Smooth muscle cell (in vitro differentiated cells): ENCODE data around the gene FAM234A. TPM values are rescaled to one million over a fixed set of nuclear protein-coding genes. Genes with fewer than 3 reads are reported as not detected.

Experiments
- DNase-seq: peaks from one replicate; lab custom pipeline; 2025; ENCODE audit not compliant: unreplicated experiment; lab: John Stamatoyannopoulos, UW
- H2AFZ ChIP-seq: fragments of 200-600 bp; sonication (generic); 2 replicates; pipeline ENCODE4 v1.6.0; 2016; ENCODE audit warnings: antibody characterized with exemption, low read depth, mild to moderate bottlenecking
- H3F3A ChIP-seq: fragments of 200-600 bp; sonication (generic); 2 replicates; pipeline ENCODE4 v1.6.0; 2017; ENCODE audit warnings: antibody characterized with exemption, low read depth
- H3K27ac ChIP-seq: fragments of 200-600 bp; sonication (generic); 2 replicates; pipeline ENCODE4 v1.5.1; 2016; ENCODE audit warnings: low read depth, mild to moderate bottlenecking
- H3K27me3 ChIP-seq: fragments of 200-600 bp; sonication (generic); 2 replicates; pipeline ENCODE4 v1.6.1; 2016; ENCODE audit warnings: low read depth, mild to moderate bottlenecking
- H3K36me3 ChIP-seq: fragments of 200-600 bp; sonication (generic); 2 replicates; pipeline ENCODE4 v1.5.1; 2016; ENCODE audit warnings: low read depth
- H3K4me1 ChIP-seq: fragments of 200-600 bp; sonication (generic); 2 replicates; pipeline ENCODE4 v1.5.1; 2016; ENCODE audit warnings: low read depth
- H3K4me2 ChIP-seq: fragments of 200-600 bp; sonication (generic); 2 replicates; pipeline ENCODE4 v1.6.0; 2016; ENCODE audit warnings: mild to moderate bottlenecking
- H3K4me3 ChIP-seq: fragments of 200-600 bp; sonication (generic); 2 replicates; pipeline ENCODE4 v1.5.1; 2016; ENCODE audit warnings: mild to moderate bottlenecking
- H3K79me2 ChIP-seq: fragments of 200-600 bp; sonication (generic); 2 replicates; pipeline ENCODE4 v1.6.0; 2016; ENCODE audit warnings: low read depth, mild to moderate bottlenecking
- H3K9ac ChIP-seq: fragments of 200-600 bp; sonication (generic); 2 replicates; pipeline ENCODE4 v1.6.0; 2016; ENCODE audit warnings: low read depth
- H3K9me3 ChIP-seq: fragments of 200-600 bp; sonication (generic); replicated peaks from 2 replicates; pipeline ENCODE4 v1.5.1; 2016; ENCODE audit warnings: low read depth
- H4K20me1 ChIP-seq: fragments of 200-600 bp; sonication (generic); 2 replicates; pipeline ENCODE4 v1.6.0; 2016; ENCODE audit warnings: low read depth
- WGBS: methylation state at CpG from one replicate; pipeline ENCODE4 v1.1.7; 2016; ENCODE audit warnings: low lambda C conversion rate; 5-methylcytosine and 5-hydroxymethylcytosine counted together
- polyA plus RNA-seq: library from polyadenylated mRNA; unstranded; fragments of >200 nt; fragmentation: Nextera tagmentation; extraction: Ambion mirVana; gene quantifications from 2 replicates; pipeline ENCODE4 v1.2.1, GENCODE V29; 2016
- total RNA-seq: library from RNA; depleted of rRNA; stranded (reverse); fragments of >200 nt; gene quantifications from 2 replicates; pipeline ENCODE4 v1.2.3, GENCODE V29; 2014
- TF ChIP-seq, protein P1 (sequence below): fragments of 200-600 bp; sonication (generic); IDR thresholded peaks from 2 replicates; pipeline ENCODE4 v1.5.1; 2017; ENCODE audit warnings: borderline replicate concordance, mild to moderate bottlenecking, antibody characterized with exemption; ENCODE audit not compliant: insufficient read depth, poor library complexity, severe bottlenecking

FAM234A gene
- total and polyA plus RNA-seq, 2 experiments from 2014 or later: 83.7 to 87.3 TPM

DNA sequence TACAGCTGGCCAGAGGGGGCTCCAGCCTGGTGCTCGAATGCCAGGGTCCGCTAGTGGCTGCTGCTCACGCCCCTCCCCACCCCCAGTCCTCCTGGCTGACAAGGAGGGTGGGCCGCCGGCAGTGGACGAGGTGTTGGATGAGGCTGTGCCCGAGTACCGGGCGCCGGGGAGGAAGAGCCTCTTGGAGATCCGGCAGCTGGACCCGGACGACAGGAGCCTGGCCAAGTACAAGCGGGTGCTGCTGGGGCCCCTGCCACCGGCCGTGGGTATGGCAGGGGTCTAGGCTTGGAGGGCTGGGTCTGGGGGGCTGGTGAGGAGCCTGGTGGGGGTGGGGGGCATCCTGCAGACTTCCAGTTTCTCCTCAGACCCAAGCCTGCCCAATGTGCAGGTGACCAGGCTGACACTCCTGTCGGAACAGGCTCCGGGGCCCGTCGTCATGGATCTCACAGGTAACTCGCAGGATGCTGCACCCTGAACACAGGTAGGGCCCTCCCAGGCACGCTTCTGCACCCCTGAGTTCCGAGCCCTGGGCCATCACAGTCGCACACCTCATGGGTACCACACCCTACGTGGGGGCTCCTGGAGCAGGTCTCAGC is 47.1 kb downstream of the FAM234A start:
- Histone ChIP-seq H3K4me3 (no peak overlapping the region), H3K4me1 (no peaks in the 10 kb centered on the region), H3K9ac (no peak overlapping the region), H3K4me2 (no peak overlapping the region), H3F3A (no peaks in the 10 kb centered on the region), H3K27ac (no peak overlapping the region), H4K20me1 (no peaks in the 10 kb centered on the region), H2AFZ (no peak overlapping the region), H3K79me2 (no peaks in the 10 kb centered on the region), H3K9me3 (no peaks in the 10 kb centered on the region), H3K36me3 (no peaks in the 10 kb centered on the region), H3K27me3 (peaks cover 28% of the 10 kb centered on the region)
- no peak for DNase-seq
- 94% methylated on average over 25 of the region's 25 CpGs for WGBS
- TF ChIP-seq, protein P1, sequence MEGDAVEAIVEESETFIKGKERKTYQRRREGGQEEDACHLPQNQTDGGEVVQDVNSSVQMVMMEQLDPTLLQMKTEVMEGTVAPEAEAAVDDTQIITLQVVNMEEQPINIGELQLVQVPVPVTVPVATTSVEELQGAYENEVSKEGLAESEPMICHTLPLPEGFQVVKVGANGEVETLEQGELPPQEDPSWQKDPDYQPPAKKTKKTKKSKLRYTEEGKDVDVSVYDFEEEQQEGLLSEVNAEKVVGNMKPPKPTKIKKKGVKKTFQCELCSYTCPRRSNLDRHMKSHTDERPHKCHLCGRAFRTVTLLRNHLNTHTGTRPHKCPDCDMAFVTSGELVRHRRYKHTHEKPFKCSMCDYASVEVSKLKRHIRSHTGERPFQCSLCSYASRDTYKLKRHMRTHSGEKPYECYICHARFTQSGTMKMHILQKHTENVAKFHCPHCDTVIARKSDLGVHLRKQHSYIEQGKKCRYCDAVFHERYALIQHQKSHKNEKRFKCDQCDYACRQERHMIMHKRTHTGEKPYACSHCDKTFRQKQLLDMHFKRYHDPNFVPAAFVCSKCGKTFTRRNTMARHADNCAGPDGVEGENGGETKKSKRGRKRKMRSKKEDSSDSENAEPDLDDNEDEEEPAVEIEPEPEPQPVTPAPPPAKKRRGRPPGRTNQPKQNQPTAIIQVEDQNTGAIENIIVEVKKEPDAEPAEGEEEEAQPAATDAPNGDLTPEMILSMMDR: no peak

DNA sequence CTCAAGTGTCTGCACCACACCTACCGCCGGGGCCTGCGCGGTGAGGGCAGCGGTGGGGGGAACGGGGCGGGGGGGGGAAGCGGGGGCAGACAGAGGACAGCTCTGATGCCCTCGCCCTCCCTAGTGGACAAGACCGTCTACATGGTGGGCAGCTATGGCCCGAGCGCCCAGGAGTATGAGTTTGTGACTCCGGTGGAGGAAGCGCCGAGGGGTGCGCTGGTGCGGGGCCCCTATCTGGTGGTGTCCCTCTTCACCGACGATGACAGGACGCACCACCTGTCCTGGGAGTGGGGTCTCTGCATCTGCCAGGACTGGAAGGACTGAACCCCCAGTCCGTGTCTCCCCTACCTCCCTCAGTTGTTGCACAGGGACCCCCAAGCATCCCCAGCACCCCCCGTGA is 47.9 kb downstream of the FAM234A start:
- no peaks in the 10 kb centered on the region for H3K36me3 ChIP-seq

DNA sequence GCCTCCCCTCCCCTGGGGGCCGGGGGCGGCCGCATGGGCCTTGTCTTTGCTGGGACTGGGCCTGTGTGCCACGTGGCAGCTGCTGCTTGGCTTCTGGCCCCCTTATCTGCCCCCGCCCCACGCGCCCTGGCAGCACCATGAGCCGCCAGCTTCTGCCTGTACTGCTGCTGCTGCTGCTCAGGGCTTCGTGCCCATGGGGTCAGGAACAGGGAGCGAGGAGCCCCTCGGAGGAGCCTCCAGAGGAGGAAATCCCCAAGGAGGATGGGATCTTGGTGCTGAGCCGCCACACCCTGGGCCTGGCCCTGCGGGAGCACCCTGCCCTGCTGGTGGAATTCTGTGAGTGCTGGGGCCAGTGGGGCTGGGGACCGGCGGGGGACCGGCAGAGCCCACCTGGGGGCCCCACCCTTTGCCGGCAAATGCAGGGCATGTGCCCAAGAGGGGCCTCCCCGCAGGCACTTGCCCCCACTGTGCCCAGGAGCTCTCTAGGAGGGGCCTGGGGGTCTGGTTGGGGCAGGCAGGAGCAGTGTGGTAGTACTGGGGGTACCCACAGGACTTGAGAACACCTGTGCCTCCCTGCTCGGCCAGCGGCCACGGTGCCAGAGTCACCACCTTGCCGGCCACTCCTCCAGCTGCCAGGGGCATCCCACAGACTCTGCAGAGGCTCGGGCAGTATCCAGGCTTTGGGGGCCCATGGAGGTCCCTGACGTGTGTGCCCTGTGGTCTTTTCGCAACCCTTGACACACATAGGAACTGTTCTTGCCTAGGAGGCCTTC is 48.6 kb downstream of the FAM234A start, which contains the start of gene PDIA2:
Gene PDIA2, plus strand, starts transcription at position 132 of the 773 bp plus-strand sequence. Its CDS starts 6 bp downstream, at position 138.
- H3K4me2 ChIP-seq: no peak within 1 kb of the TSS
- no peaks in the 10 kb centered on the region for H3K79me2 ChIP-seq
- H3F3A ChIP-seq: no peaks in the 10 kb centered on the region
- H3K9ac ChIP-seq: no peak within 1 kb of the TSS
- H2AFZ ChIP-seq: no peak within 1 kb of the TSS
- peaks cover 28% of the 10 kb centered on the region for H3K27me3 ChIP-seq
- no peak within 1 kb of the TSS for H3K27ac ChIP-seq
- no peaks in the 10 kb centered on the region for H3K36me3 ChIP-seq
- H3K9me3 ChIP-seq: no peaks in the 10 kb centered on the region
- DNase-seq: no peak
- TF ChIP-seq, protein P1: no peak
- WGBS: 90% methylated on average over 19 of the region's 25 CpGs
- H3K4me1 ChIP-seq: no peaks in the 10 kb centered on the region
- H4K20me1 ChIP-seq: no peaks in the 10 kb centered on the region
- no peak within 1 kb of the TSS for H3K4me3 ChIP-seq

More for the DNA sequence above, 47.9 kb downstream of the FAM234A start:
- no peaks in the 10 kb centered on the region for H3K79me2 ChIP-seq
- WGBS: 96% methylated on average over 20 of the region's 22 CpGs
- H3K4me3 ChIP-seq: no peak overlapping the region
- H4K20me1 ChIP-seq: no peaks in the 10 kb centered on the region
- no peaks in the 10 kb centered on the region for H3K9me3 ChIP-seq
- peaks cover 28% of the 10 kb centered on the region for H3K27me3 ChIP-seq
- no peaks in the 10 kb centered on the region for H3F3A ChIP-seq
- H3K27ac ChIP-seq: no peak overlapping the region
- H3K4me2 ChIP-seq: no peak overlapping the region
- TF ChIP-seq, protein P1: no peak
- no peaks in the 10 kb centered on the region for H3K4me1 ChIP-seq
- H2AFZ ChIP-seq: no peak overlapping the region
- no peak overlapping the region for H3K9ac ChIP-seq
- no peak for DNase-seq
